CD4-positive, alpha-beta T cell treated with Interleukin-15 for 1 hour (primary cell): ENCODE measurements around the gene SMIM30.
A peak's percentile ranks its signal among the peaks of the same experiment; 100 is the strongest.

Experiments used
- DNase-seq: peaks from one replicate; pipeline ENCODE4 v3.0.0-alpha.2; 2020

Gene SMIM30

DNA sequence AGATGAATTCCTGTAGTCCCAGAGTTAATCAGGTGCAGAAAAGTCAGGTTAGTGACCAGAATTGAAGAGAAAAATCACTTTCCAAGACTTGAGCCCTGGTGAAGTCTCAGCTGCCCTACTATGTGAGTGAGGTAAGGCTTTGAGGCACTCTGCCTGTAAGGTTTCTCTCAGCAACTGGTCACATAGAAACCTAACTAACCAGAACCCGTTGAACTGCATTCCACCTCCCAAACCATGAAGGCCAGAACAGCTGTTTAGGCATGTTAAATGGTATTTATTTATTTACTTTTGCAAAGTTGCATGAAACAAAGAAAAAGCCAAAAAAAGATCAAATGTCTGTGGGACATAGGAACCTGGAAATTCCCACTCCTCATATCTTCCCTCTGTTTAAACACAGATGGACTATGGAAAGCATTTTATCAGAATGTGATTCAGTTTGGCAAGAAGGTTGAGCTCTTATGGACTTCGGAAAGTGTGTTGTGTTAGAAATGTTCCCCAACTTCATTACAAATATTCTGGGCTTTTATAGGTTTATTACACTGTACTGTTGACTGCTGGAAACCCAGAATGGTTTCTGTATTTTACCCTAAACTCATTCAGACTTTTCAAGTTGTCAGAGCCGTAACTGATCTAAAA lies 19.0 kb downstream of the SMIM30 start:
- DNase-seq = no peak

DNA sequence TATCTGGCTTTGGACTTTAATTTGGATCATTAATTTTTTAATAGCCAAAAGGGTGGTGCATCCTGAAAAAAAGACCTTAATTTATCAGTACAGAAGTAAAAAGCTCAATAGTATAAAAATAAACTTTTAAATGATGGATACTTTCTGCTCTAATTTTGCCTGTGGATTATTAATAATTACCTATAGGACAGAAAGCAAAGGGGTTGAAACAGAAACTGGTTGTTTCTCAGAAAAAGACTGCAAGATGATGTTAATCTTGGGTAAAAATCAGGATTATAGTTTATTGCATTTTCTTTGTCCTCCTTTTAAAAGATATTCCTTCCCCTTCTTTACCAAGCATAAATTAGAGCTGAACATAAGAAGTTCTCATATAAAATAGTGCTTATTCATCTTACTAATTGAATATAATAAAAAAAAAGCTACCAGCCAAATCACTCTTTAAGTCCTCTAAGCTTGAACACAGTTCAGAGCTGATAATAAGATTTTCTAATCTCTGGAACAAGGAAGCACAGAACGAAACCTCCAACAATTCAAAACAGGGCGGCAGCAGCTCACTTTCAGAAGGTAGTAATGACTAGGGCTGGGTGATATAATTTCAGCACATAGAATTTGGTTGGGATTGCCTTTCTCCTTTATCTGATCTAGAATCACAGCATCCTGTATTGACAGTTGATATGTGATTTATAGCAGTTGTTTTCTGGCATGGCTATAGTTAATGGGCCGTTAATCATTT lies 23.7 kb downstream of the SMIM30 start:
- DNase-seq = no peak

DNA sequence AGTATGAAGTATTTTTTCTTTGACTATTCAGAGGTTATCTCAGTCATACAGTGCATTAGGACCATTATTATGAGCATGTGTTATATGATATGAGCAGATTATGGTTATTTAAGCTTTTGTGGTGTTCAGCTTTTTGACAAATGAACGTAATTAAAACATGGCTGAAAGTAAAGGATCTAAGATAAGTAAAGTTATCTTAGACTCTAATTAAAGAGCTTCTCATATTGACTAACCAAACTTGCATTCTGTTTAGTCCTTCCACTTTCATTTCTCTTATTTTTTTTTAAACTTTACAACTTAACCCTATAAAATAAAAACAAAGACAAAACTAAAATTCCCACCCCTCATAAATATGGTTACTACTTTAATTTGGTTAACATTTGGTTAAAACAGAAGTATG lies 24.8 kb downstream of the SMIM30 start:
- DNase-seq = no peak

DNA sequence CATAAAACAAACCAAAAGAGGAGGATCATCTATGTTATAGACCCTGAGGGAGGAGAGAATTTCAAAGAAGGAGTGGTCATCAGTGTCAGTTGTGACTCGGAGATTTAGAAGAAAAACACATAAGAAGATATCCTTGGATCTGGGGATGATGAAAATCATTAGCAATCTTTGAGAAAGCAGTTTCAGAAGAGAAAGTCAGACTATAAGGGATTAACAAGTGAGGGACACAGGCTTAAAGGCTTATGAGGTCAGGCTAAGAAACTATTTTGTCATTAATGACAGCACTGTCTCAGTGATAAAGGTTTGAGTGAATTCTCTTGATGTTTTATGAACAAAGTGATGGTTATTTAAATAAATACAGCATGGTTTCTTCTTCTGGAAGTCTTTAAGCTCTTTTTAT lies 25.6 kb downstream of the SMIM30 start:
- DNase-seq = no peak

DNA sequence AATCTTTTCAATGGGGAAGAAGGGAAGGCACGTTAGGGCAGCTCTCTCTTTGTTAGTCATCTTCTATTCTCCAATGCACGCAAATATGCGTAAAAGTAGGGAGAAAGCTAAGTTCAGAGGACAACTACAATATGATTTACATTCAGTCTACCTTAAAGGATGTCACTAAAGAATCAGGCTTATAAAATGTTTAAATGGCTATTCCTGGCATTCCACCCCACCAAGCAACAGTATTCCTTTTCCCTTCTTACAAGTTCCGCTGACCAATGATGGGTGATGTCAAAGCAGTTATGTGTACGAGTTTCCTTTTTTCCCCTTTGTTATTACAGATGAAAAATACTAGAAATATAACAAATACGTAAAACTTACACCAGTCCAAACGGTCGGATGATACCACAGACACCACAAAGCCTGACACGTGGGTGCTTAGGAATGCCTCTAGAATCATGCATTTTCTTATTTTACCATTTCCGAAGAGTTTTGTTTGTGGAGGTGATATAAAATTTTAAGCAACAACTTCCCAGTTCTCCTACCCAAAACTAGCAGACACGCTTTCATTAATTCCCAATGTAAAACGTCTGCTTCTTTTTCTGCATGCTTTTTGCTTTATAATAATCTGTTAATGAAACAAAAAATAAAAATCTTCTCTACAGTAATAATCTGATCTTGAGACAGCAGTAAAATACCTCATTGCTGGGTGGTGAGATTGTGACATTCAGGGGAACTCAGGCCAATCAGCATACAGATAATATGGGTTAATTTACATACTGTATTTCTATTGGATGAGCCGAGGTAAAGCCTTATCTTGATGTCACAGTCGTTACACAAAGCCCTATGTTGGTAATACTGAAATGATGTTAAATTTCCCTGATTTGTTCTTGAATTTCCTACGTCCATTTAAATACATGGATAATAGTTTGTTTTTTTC lies 31.0 kb downstream of the SMIM30 start:
- DNase-seq = no peak

DNA sequence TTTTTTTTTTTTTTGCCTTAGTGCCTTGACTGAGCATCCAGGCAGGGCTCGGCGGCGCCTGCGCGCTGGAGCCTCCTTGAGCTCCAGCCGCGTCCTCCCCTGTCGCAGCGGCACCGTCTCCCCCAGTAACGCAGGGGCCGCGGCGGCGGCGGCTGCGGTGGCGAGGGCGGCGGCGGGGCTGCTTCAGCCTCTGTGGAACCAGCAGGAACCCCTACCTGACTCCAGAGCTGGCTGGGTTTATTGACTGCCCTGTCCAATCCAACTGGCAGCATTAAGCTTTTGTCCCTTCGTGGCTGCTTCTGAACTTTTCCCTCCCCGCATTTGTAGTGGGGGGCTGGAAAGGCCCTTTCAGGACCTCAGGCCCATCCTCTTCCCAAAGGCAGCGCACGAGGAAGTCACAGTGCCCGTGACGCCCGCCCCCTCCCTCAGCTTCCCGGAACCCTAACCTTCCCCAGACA lies 31.9 kb downstream of the SMIM30 start, which contains the start of gene GPR85:
Gene GPR85, minus strand, starts transcription at position 397 of the 458 bp plus-strand sequence. CDS start 2,106 bp downstream, outside the sequence.
- DNase-seq = no peak

DNA sequence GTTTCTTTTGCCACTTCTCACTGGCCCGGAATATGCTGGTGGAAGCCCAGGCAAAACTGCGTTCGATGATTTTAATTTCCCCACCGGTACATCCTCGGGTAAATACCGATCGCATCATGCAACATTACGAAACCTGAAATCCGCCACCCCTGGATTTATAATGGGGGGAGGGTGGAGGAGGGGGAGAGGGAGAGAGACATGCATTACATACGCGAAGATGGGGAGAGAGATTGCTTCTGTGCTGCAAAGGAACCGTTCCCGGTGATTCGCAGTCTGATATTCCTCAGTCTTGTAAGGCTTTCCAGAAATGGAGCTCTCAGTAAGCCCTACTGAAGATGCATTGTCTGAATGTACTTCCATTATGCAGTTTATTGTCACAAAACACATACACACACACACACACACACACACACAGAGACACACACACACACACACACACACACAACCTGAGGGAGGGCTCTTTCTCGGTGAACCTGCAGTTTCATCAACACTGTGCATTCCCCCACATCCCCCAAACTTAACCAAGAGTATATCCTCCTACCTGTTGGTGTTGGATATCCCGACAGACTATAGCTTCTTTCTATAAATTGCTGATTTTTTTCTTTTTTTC lies 32.5 kb downstream of the SMIM30 start:
- no peak for DNase-seq

DNA sequence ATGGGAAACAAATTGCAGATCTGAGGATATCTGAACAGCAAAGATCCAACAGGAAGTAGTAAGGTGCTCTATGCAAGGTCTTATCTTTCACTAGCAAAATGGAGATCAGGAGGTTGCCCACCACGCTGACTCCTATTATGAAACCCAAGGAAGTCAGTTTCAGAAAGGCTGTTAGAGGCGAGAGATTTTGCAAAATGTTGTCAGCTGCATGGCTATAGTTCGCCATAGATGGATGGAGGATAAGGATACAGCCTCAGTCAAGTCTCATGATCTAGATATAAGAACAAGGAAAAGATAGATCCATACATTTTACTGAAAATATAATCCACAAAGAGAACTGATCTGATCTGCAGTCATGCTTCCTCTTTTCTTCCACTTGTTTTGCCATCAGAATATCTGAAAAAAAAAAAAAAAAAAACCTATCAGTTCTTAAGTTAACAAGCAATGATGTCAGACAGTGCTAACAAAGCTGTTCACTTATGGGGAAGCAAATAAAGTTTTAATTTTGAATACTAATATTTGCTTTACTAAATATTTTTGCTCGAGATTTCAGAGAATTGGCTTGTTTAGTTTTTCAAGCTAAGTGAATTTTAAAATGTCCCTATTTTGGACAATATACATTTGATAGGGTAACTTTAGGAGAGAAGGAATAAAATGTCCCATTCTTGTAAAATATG lies 33.7 kb downstream of the SMIM30 start:
- DNase-seq = no peak

DNA sequence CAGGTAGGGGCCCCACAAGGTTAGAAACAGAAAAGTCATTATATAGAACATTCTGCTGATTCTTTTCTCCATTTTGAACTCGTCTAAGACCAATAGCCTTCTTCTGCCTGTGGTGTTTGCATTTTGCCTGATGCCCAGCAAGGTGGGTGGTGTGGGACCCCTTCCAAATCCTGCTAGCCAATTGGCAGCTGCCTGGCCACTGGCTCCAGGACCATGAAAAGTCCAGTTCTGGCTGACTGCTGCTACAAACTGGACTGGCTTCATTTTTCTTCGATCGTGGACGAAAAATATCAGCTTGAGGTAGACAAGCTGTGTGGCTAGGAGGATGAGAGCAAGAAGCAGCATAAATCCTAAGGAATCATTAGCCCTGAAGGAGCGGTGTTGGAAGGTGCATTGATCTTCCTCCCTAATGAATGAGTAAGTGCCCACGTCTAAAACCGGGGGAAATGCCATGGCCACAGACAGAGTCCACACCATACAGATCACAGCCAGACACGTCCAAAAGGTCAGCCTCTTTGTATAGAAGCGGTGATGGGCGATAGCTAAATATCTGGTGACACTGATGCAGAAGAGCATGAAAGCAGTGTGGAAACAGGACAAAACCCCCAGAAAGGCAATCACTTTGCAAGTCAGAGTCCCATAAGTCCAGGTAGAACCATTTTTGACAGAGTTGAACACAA lies 34.4 kb downstream of the SMIM30 start:
- DNase-seq = no peak

DNA sequence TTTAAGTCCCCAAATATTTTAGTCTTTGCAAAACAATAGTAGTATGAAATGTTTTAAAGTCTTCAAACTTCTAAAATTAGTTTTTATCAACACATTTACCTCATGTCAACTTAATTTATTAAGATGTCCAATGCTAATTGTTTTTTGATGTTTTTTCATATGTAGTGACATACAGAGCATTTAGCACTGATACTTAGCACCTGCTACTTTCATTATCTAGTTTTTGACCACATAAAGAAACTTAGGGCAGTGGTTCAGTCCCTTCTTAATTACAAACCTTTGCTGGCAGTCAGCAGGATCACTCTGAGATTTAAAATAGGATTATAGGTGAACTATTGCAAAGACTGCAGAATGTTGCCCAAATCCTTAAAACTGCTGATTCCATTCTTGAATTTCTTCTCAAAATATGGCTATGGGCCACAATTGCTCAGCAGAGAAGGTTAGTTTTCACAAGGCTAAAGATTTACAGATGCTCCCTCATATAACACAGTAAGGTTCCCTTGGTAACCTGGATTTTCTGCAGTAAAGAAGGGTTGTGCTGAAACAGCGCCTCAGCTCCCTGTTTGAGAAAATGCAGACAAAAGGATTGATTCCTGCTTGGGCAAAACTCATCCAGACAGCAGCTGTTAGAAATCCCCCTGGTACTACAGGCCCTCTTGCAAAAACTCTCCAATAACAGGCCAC lies 35.1 kb downstream of the SMIM30 start:
- DNase-seq = no peak

DNA sequence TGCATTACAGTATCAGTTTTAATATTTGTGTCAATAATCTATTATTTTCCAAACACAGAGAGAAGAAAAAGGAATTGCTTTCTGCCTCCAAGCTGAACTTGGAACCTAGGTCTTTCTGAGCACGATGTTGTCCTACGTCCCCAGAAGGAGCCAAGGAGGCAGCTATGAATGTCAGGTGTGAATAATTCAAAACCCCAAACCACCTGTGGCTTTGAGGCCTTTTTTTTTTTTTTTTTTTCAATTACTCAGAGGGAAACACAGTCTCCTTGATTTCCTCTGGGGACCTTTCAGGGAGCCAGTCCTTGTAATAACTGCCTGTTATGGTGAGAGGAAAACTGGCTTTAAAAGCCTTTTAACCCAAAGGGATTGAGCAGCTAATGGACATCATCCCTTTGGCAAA lies 40.0 kb downstream of the SMIM30 start:
- no peak for DNase-seq

DNA sequence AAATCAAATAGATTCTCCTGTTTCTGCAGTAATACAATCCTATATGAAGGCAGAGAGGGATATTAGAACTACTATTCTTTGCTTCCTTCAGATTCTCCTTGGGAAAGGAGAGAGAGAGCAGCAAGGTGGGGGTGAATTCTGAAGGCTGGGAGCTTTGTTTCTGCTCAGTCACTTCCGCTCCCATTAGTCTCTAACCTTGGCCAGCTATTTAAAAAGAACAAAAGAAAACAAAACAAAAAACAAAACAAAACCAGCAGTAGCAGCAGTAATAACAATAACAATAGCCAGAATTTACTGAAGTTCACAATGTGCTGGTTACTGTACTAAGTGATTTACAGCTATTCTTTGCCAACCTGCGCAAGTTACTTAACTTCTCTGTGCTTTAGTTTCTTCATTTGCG lies 41.7 kb downstream of the SMIM30 start:
- no peak for DNase-seq

DNA sequence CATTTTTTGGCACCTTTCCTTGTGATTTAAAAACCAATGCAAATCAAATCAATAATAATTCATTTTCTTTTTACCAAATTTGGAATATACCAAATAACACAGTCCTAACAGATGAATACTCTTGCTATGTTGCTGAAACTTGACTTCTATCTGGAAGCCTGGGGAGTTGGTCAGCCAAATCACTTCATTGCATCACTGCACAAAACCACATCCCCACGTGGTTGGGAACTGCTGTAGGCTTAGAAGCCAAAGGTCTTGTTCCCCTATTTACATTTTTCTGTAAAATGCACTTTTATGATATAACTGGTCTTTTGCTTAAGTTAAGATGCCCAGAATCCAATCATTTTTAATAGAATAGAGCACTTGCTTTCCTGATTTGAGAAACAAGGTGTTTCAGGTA lies 46.9 kb downstream of the SMIM30 start:
- DNase-seq = peak; percentile 27
